Fibroblast of villous mesenchyme (primary cell): ENCODE data around the gene HOXB6. TPM values are rescaled to one million over a fixed set of nuclear protein-coding genes. Genes with fewer than 3 reads are reported as not detected.
A peak's percentile ranks its signal among the peaks of the same experiment; 100 is the strongest.

Source experiments
- DNase-seq: peaks from one replicate; pipeline ENCODE4 v3.0.0-alpha.2; 2010; ENCODE audit warnings: low read depth
- H3K4me3 ChIP-seq: 2 replicates; pipeline ENCODE4 v1.5.1; 2011; ENCODE audit warnings: low read depth, mild to moderate bottlenecking, low read length
- total RNA-seq: library from RNA; depleted of rRNA; stranded (reverse); fragments of >200 nt; gene quantifications from 2 replicates; pipeline ENCODE4 v1.2.3, GENCODE V29; 2012
- TF ChIP-seq, protein P1 (sequence below): IDR thresholded peaks from 2 replicates; pipeline ENCODE4 v1.5.1; 2012; ENCODE audit warnings: low read depth, mild to moderate bottlenecking, low read length; ENCODE audit not compliant: insufficient read depth

Gene HOXB6
- total RNA-seq, 1 donor = 1.3 TPM

DNA sequence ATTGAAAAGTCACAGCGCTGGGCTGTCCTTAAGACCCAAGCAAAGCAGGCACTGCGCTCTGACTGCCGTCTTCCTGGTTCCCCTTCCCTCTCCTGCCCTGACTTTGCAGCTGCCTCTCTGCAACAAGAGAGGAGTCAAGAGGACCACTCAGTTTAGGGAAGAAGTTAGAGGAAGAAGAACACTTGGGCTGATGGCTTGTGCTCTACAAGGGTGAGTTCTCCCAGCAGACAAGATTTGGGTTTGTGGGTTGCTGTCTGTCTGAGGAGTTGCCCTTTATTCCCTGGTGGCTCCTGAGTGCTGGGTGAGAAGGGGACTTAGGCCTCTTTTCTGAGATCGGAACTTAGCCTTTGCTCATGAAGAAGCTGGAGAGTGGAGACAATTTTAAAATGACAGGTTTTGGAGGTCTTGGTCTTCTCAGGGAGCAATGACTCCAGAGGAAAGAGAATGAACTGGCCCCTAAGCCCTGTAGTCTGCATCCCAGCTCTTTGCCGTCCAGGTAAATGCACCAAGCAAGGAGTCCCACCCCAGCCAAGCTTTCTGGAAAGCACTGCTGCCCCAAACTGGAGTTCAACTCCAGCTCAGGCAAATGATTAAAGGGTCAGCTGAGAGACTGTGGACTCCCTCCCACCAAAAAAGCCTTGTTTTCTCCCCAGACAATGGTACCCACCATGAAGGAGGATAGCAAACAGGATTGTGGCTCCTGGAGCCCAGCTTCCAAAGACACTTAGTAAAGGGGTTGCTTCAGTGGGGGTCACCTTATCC, 24.0 kb upstream of the HOXB6 start:
- TF ChIP-seq, protein P1, sequence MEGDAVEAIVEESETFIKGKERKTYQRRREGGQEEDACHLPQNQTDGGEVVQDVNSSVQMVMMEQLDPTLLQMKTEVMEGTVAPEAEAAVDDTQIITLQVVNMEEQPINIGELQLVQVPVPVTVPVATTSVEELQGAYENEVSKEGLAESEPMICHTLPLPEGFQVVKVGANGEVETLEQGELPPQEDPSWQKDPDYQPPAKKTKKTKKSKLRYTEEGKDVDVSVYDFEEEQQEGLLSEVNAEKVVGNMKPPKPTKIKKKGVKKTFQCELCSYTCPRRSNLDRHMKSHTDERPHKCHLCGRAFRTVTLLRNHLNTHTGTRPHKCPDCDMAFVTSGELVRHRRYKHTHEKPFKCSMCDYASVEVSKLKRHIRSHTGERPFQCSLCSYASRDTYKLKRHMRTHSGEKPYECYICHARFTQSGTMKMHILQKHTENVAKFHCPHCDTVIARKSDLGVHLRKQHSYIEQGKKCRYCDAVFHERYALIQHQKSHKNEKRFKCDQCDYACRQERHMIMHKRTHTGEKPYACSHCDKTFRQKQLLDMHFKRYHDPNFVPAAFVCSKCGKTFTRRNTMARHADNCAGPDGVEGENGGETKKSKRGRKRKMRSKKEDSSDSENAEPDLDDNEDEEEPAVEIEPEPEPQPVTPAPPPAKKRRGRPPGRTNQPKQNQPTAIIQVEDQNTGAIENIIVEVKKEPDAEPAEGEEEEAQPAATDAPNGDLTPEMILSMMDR = no peak
- no peak overlapping the region for H3K4me3 ChIP-seq
- DNase-seq = no peak

DNA sequence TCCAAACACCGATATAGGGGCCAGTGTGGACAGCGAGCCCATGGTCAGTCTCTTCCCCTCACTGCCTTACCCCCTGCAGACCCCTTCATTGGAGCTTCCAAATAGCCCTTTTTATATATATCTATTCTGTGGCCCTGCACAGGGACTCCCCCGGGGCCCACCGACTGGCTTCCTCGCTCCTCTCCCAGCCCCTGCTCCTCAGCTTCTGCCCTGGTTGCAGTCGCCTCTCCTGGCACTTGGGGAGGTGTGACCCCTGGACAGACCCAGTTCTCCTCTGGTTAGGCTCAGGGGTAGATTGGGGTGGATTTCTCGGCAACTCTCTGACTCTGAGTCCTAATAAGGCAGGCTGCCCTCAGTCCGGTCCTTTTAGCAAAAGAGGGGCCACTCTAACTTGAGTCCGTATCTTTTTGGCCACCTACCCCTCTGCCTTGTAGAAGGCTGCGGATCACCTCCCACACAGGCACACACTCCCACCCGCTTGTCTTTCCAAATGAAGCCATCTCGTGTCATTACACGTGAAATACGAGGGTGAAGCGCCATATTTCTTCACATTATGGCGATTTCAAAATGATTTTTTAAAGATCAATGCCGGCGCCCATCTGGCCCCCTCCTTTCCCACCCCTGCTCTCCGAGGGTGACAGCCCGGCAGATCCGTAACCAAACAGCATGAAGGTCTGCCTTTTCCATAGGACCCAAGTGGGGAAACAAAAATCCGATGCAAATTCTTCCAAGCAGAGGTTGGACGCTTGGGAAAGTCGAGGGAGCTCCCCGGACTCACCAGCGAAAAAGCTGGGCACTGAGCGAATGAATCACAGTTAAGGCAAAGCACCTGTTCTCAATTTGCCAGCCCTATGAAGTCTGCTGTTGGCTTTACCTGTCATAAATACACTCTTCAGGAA, 23.1 kb upstream of the HOXB6 start:
- DNase-seq = no peak
- H3K4me3 ChIP-seq = no peak overlapping the region
- TF ChIP-seq, protein P1 = no peak

- DNase-seq = no peak
- no peak overlapping the region for H3K4me3 ChIP-seq
- TF ChIP-seq, protein P1 = no peak
Observed at GRCh38 chr17:48627118-48627597, 22.4 kb upstream of the HOXB6 start.

DNA sequence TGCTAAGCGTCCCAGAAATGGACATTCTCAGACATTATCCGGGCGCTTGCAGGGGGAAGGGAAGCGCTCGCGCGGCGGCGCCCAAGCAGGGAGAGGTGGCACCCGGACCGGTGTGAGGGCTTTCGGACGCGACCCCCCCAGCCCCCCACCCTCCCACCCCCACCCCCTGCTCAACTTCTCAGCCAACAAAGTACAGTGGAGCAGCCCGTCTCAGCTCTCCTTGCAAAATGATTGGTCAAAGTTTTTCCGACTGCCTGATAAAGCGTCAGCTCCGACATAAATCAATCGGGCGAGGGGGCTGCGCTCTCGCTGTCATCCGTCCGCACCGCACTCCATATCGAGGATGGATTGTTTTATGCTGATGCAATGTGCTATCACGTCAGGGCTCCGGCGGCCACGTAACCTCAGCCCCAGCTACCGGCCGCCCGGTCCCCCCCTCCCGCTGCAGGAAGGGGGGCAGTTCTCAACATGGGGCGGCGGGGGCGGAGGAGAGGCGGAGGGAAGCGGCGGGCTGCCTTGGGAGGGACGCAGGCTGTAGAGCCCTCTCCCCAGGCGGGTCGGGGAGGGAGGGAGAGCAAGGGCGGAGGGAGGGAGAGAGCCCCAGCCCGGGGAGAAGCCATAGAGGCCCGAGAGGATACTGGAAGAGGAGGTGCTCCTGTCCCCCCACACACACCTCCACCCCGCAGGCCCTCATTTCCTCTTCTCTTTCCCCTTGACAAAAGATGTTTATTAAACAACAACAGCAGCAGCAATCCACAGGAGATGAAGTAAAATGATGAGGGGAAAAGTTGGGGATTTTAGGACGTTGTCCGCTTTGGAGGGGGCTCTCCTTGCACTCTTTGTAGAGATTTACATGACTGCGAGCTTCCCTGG, 21.7 kb upstream of the HOXB6 start, which contains the start of gene HOXB9:
TSS of gene HOXB9 (minus strand) at position 114 of the 873 bp plus-strand sequence. CDS start at position 25, 89 bp downstream.
- TF ChIP-seq, protein P1 = no peak

GRCh38 chr17:48625495-48626244, 20.9 kb upstream of the HOXB6 start:
- DNase-seq = no peak
- TF ChIP-seq, protein P1 = no peak
- H3K4me3 ChIP-seq = peak overlapping the region; percentile 19

More for the DNA sequence above, 21.7 kb upstream of the HOXB6 start, which contains the start of gene HOXB9:
- H3K4me3 ChIP-seq = peak within 1 kb of the TSS; percentile 19
- DNase-seq = no peak
